HG02759 (cell line): ENCODE measurements around the gene FSD1.
"Not testable (repeated sequence)": the region's sequence is repeated elsewhere in the genome, so short reads cannot be mapped to it uniquely, and the experiment has no call there.

ENCODE experiments used
- ATAC-seq: cut with Tn5 transposase; IDR thresholded peaks from one replicate; pipeline ENCODE4 v1.9.1; 2021; ENCODE audit warnings: mild to moderate bottlenecking, moderate library complexity; ENCODE audit not compliant: unreplicated experiment

FSD1 gene

GRCh38 chr19:4313847-4314490 lies 9.6 kb downstream of the FSD1 start:
- no peak for ATAC-seq

GRCh38 chr19:4316956-4317355 lies 12.6 kb downstream of the FSD1 start:
- no peak for ATAC-seq

- no peak for ATAC-seq
Observed at GRCh38 chr19:4318460-4318859, 14.1 kb downstream of the FSD1 start.

- ATAC-seq, result no peak
Observed at GRCh38 chr19:4319067-4319718, 14.8 kb downstream of the FSD1 start.

- no peak for ATAC-seq
Observed at GRCh38 chr19:4320419-4320818, 16.0 kb downstream of the FSD1 start.

- ATAC-seq, result no peak
Observed at GRCh38 chr19:4322942-4323665, 18.7 kb downstream of the FSD1 start.

DNA sequence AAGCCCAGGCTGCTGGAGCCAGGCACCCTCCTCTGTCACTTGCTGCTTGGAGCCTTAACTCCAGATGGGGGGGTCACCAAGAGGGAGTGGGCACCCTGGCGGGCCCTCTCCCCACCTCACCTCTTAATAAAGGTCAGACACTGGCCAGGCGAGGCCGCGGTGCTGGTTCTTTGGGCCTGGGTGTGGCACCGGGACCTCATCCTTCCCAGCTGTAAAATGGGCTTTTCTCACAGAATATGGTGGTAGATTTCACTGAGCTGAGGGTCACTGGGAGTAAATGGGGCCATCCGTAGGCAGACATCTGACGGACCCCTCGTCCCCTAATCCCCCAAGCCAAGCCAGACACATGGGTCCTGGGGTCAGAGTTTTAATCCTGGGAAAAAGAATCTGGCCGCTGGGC lies 19.3 kb downstream of the FSD1 start:
- no peak for ATAC-seq

- no peak for ATAC-seq
Observed at GRCh38 chr19:4324228-4324627, 19.8 kb downstream of the FSD1 start.

DNA sequence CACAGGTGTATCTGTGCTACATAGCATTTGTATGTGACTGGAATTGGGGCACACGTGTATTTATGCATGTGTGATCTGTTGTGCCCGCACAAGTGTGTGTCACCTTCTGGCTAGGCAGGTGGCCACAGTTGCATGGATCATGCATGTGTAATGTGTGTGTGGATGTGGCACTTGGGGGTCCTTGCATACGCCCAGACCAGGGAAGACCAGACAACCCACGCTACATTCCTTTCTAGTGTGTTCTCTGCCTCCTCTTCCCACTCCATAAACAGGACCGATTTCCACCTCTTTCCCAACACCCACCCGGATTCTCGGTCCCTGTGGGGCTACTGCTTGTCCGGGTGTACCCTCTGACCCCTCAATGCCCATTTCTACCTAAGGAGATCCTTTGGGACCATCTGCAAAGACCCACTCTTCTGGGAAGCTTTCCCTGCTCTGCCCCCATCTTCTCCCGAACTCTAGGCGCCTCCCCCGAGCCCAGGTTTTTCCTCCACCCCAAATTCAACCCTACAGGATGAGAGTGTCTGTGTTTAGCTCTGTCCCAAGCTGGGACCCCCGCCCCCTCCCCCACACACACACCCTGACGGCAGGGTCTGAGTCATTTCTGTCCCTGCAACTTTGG lies 21.9 kb downstream of the FSD1 start:
- ATAC-seq, result no peak

DNA sequence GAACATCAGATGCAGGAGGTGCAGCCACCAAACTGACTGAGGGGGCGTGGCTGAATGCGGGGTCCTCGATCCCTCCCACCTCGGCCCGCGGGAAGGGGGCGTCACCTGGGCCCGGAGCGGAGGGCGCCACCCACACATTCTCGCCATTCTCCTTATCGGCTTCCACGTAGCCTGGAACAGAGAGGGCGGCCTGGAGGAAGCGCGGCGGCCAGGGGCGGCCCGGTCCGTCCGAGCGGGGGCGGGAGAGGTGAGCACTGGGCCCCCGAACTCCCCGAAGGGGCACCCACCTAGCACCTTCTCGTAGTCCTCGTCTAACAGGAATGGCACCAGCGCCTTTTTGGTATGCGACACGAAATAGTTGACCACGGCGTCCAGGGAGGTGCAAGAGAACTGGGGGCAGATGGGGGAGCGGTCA lies 22.4 kb downstream of the FSD1 start:
- no peak for ATAC-seq

DNA sequence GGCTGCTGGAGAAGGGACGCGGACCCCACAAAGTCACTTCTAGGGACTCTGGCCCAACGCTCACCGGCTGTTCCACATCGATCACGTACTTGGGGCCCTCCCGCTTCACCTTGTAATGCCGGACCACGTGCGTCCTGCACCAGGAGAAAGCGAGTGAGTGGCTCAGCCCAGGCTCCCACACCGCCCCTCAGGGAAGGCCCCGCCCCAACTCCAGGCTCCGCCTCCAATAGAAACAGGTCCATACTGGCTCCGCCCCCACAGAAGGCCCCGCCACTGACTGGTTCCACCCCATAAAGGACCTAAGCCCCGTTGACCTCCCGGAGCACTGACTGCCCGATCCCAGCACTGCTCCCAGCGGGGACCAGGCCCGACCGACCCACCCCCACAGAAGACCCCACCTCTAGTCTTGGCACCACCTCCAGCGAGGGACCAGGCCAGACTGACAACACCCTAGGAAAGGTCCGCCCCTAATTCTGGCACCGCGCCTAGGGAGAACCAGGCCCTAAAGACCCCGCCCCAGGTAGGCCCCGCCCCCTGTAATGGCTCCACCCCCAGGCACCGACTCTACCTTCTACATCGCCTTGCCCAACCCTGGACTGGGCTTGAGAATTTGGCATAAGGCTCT lies 23.0 kb downstream of the FSD1 start:
- no peak for ATAC-seq

DNA sequence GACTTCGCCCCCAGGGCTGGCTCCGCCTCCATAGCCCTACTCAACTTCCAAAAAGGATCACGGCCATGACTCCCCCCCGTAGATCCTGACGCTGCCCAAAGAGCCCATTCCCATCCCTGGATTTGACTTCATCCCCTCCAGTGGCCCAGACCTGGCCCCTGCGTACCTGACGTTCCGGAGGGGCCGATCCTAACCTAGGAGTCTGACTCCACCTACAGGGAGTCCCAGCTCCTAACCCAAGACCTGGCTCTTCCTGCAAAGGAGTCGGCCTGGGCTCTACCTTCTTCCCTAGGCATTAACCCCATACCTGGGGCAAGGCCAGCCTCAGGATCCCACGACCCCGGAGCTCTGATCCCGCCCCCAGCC lies 23.5 kb downstream of the FSD1 start:
- ATAC-seq, result no peak

- ATAC-seq, result peak; percentile 85
Observed at GRCh38 chr19:4328243-4328990, 24.0 kb downstream of the FSD1 start.

DNA sequence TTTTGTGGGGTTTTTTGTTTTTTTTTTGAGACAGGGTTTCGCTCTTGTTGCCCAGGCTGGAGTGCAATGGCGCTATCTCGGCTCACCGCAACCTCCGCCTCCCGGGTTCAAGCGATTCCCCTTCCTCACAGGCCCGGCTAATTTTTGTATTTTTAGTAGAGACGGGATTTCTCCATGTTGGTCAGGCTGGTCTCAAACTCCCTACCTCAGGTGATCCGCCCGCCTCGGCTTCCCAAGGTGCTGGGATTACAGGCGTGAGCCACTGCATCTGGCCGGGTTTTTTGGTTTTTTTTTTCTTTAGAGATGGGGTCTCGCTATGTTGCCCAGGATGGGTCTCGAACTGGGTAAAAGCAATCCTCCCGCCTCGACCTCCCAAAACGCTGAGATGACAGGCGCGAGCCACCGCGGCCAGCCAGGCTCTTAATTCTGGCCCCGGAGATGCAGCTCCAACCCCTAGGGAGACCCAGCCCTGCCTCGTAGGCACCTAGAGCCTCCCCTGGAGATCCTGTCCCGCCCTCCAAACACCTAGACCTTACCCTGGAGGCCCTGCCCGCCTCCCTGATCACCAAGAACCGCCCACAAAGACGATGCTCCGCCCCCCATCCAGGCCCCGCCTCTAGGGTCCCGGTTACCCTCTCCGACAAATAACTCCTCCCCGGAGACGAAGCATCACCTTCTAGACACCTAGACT lies 24.7 kb downstream of the FSD1 start:
- not testable (repeated sequence) for ATAC-seq

DNA sequence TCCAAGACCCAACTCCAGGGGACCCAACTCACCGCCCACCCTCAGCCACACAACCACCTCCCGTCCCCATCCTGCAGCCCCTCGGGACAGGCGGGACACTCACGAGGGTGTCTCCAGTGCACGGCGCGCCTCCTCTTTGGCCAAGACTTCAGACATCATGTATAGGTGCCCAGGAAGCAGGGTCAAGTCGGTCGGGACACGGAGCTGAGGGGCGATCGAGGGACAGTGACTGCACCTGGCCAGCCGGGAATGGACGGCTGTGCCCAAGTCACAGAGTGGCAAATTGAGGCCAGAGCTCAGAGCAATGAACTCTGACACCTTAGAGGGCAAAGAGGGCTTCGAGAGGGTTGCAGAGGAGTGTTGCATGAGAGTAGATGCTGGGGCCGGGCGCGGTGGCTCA lies 25.5 kb downstream of the FSD1 start:
- no peak for ATAC-seq

DNA sequence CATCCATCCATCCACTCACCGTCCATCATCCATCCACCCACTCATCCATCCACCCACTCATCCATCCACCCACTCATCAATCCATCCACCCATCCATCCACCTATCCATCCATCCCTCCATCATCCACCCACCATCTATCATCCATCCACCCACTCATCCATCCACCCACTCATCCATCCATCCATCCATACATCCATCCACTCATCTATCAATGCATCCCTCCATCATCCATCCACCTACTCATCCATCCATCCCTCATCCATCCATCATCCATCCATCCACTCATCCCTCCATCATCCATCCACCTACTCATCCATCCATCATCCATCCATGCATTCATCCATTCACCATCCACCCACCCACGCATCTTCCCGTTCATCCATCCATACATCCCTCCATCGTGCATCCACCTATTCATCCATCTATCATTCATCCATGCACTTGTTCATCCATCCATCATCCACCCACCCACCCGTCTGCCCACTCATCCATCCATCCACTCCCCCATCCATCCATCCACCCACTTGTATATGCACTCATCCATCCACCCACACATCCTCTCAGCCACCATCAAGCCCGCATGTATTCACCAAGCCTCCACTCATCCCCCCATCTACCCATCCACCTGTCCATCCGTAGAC lies 30.7 kb downstream of the FSD1 start:
- no peak for ATAC-seq

- ATAC-seq, result no peak
Observed at GRCh38 chr19:4337906-4338440, 33.6 kb downstream of the FSD1 start.

- no peak for ATAC-seq
Observed at GRCh38 chr19:4338441-4339355, 34.3 kb downstream of the FSD1 start, which contains the start of gene STAP2. Gene STAP2, minus strand, starts transcription at chr19:4338827. Its CDS starts 74 bp downstream, at chr19:4338753.
